HK-2 (cell line): ENCODE data around the gene GYG2.
"Not testable (repeated sequence)": the region's sequence is repeated elsewhere in the genome, so short reads cannot be mapped to it uniquely, and the experiment has no call there.

Experiments
- DNase-seq: peaks from one replicate; pipeline ENCODE4 v3.0.0-alpha.2; 2018; ENCODE audit not compliant: unreplicated experiment

Gene GYG2

GRCh38 chrX:2871831-2872230 lies 43.1 kb downstream of the GYG2 start:
- no peak for DNase-seq

- no peak for DNase-seq
These were observed 44.0 kb downstream of the GYG2 start for GRCh38 chrX:2872671-2873277.

- DNase-seq, result no peak
These were observed 45.7 kb downstream of the GYG2 start for GRCh38 chrX:2874222-2875135.

GRCh38 chrX:2875136-2875481 lies 46.4 kb downstream of the GYG2 start:
- DNase-seq, result no peak

GRCh38 chrX:2875798-2876399 lies 47.2 kb downstream of the GYG2 start:
- DNase-seq, result no peak

GRCh38 chrX:2878563-2878962 lies 49.8 kb downstream of the GYG2 start:
- DNase-seq, result no peak

GRCh38 chrX:2879670-2880069 lies 50.9 kb downstream of the GYG2 start:
- DNase-seq, result no peak

- no peak for DNase-seq
These were observed 55.0 kb downstream of the GYG2 start for GRCh38 chrX:2883770-2884169.

- no peak for DNase-seq
These were observed 59.6 kb downstream of the GYG2 start for GRCh38 chrX:2888309-2888708.

GRCh38 chrX:2889045-2889605 lies 60.4 kb downstream of the GYG2 start:
- DNase-seq, result no peak

GRCh38 chrX:2889706-2890490 lies 61.2 kb downstream of the GYG2 start:
- not testable (repeated sequence) for DNase-seq

- not testable (repeated sequence) for DNase-seq
These were observed 62.1 kb downstream of the GYG2 start for GRCh38 chrX:2890536-2891460.

- DNase-seq, result no peak
These were observed 64.1 kb downstream of the GYG2 start for GRCh38 chrX:2892816-2893215.

- no peak for DNase-seq
These were observed 66.2 kb downstream of the GYG2 start for GRCh38 chrX:2894885-2895292.

- no peak for DNase-seq
These were observed 68.6 kb downstream of the GYG2 start for GRCh38 chrX:2897311-2897689.

GRCh38 chrX:2897690-2898623 lies 69.2 kb downstream of the GYG2 start:
- peak; percentile 26 for DNase-seq

GRCh38 chrX:2898846-2899512 lies 70.2 kb downstream of the GYG2 start:
- DNase-seq, result no peak

GRCh38 chrX:2901367-2902036 lies 72.8 kb downstream of the GYG2 start:
- no peak for DNase-seq

- DNase-seq, result no peak
These were observed 74.1 kb downstream of the GYG2 start for GRCh38 chrX:2902841-2903240.
